Esophagus squamous epithelium (tissue), 5 donors: ENCODE results near the gene DIAPH3. TPM values are rescaled to one million over a fixed set of nuclear protein-coding genes. Genes with fewer than 3 reads are reported as not detected.

Source experiments
- DNase-seq: peaks from one replicate; lab custom pipeline; 2025; lab: John Stamatoyannopoulos, UW
- H3K27ac ChIP-seq, 4 donors: fragments of 200-600 bp; sonication (generic); one replicate each; pipeline ENCODE4 v1.5.1; 2016 to 2019; ENCODE audit warnings: mild to moderate bottlenecking in 1 of 4
- H3K27me3 ChIP-seq, 4 donors: fragments of 200-600 bp; sonication (generic); 1 replicate in 3 of 4; 2 replicates in 1 of 4; pipeline versions ENCODE4 v1.5.1 to v1.6.0; 2017 to 2021; ENCODE audit warnings: antibody characterized with exemption in 1 of 4
- H3K36me3 ChIP-seq, 3 donors: fragments of 200-600 bp; sonication (generic); one replicate each; pipeline ENCODE4 v1.5.1; 2016 to 2019
- H3K4me1 ChIP-seq, 3 donors: fragments of 200-600 bp; sonication (generic); one replicate each; pipeline ENCODE4 v1.5.1; 2017 to 2019
- H3K4me3 ChIP-seq, 4 donors: fragments of 200-600 bp; sonication (generic); 1 replicate in 3 of 4; 2 replicates in 1 of 4; pipeline ENCODE4 v1.5.1; 2016 to 2019; ENCODE audit warnings: mild to moderate bottlenecking in 2 of 4, moderate library complexity in 1 of 4
- H3K9me3 ChIP-seq, 3 donors: fragments of 200-600 bp; sonication (generic); one replicate each; pipeline ENCODE4 v1.5.1; 2016 to 2019
- POLR2A ChIP-seq, 4 donors: fragments of 450-650 bp; IDR thresholded peaks; one replicate each; pipeline ENCODE4 v1.6.1; 2017; ENCODE audit warnings: antibody characterized with exemption in 4 of 4, mild to moderate bottlenecking in 4 of 4, moderate library complexity in 3 of 4
- WGBS, 2 donors: methylation state at CpG; one replicate each; pipeline ENCODE4 v1.1.5; 2018; 5-methylcytosine and 5-hydroxymethylcytosine counted together
- intact Hi-C: fragments of 100-400 bp; cut with DNase I; formaldehyde crosslinking; loops from one replicate; pipeline ENCODE4 v1.15.0; 2022
- total RNA-seq, 4 donors: library from RNA; depleted of rRNA; stranded (reverse); fragments of >200 nt; gene quantifications; one replicate each; pipeline ENCODE4 v1.1.0, GENCODE V29; 2016
- TF ChIP-seq, protein P1 (sequence below), 6 experiments: fragments of 450-650 bp in 4 of 6; fragments of 200-600 bp in 2 of 6; sonication (generic) in 2 of 6; IDR thresholded peaks; one replicate each; pipeline ENCODE4 v1.5.1; 2016 to 2019; ENCODE audit warnings: antibody characterized with exemption in 6 of 6, mild to moderate bottlenecking in 4 of 6, moderate library complexity in 4 of 6
- donor health status: DM: yes; HTN: yes; CAD: no.

DIAPH3 gene
- total RNA-seq, 4 donors from 2014 or later = 2.2 to 11.1 (median 4.0) TPM

DNA sequence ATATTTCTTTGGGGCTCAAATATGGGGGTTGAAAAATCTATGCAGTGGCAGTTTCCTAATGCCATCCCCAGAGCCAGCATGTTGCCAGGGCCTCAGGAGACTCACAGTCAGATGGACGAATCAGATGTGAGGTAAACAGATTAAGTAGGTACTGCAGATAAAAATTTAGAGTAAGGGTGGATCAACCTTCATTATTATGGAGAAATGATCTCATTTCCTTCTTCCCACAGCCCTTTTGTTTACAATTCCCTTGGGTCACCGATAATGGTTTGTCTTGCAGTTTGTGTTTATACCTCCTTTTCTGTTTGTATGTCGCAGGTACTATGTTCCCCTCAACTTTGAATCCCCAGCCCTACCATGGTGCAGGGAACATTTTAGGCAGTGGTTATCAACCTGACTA is 20.0 kb downstream of the DIAPH3 start:
- WGBS, 2 donors = 69 to 83% methylated on average over 3 of the region's 3 CpGs
- intact Hi-C loops = no loop called here
- TF ChIP-seq, protein P1, sequence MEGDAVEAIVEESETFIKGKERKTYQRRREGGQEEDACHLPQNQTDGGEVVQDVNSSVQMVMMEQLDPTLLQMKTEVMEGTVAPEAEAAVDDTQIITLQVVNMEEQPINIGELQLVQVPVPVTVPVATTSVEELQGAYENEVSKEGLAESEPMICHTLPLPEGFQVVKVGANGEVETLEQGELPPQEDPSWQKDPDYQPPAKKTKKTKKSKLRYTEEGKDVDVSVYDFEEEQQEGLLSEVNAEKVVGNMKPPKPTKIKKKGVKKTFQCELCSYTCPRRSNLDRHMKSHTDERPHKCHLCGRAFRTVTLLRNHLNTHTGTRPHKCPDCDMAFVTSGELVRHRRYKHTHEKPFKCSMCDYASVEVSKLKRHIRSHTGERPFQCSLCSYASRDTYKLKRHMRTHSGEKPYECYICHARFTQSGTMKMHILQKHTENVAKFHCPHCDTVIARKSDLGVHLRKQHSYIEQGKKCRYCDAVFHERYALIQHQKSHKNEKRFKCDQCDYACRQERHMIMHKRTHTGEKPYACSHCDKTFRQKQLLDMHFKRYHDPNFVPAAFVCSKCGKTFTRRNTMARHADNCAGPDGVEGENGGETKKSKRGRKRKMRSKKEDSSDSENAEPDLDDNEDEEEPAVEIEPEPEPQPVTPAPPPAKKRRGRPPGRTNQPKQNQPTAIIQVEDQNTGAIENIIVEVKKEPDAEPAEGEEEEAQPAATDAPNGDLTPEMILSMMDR (IDR thresholded peaks at IDR 0.05) = no peak
- no peak for TF ChIP-seq POLR2A (IDR thresholded peaks at IDR 0.05)

DNA sequence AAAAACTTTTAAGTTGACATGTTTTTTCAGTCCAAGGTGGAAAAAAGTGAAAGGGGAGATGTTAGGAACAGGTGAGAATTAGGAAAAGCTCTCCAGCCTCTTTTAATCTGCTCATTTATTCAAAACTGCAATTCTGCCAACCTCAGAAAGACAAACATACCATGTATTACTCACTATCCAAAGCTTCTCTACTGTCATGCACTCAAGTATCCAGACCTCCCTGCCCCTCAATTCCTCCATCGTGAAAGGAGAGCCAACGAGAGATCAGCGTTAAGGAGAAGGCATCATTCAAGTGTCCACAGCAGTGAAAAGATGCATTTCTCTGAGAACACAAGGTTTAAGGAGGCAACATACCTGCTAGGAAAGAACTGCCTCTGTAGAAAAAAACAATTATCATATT is 24.5 kb downstream of the DIAPH3 start:
- intact Hi-C loops = no loop called here
- 90 to 100% methylated on average over 3 of the region's 3 CpGs for WGBS, 2 donors
- Histone ChIP-seq H3K9me3 (no peaks in the 10 kb centered on the region), H3K4me1 (no peaks in the 10 kb centered on the region), H3K4me3 (no peak overlapping the region), H3K27me3 (no peaks in the 10 kb centered on the region), H3K27ac (no peak overlapping the region), H3K36me3 (no peaks in the 10 kb centered on the region)
- no peak for DNase-seq
- TF ChIP-seq POLR2A (IDR thresholded peaks at IDR 0.05) = no peak
- TF ChIP-seq, protein P1 (IDR thresholded peaks at IDR 0.05) = no peak

More for the DNA sequence above, 20.0 kb downstream of the DIAPH3 start:
- no peak overlapping the region for H3K27ac ChIP-seq
- no peaks in the 10 kb centered on the region for H3K36me3 ChIP-seq
- H3K4me1 ChIP-seq = no peaks in the 10 kb centered on the region
- H3K9me3 ChIP-seq = no peaks in the 10 kb centered on the region
- no peak overlapping the region for H3K4me3 ChIP-seq
- no peak for DNase-seq
- no peaks in the 10 kb centered on the region for H3K27me3 ChIP-seq

DNA sequence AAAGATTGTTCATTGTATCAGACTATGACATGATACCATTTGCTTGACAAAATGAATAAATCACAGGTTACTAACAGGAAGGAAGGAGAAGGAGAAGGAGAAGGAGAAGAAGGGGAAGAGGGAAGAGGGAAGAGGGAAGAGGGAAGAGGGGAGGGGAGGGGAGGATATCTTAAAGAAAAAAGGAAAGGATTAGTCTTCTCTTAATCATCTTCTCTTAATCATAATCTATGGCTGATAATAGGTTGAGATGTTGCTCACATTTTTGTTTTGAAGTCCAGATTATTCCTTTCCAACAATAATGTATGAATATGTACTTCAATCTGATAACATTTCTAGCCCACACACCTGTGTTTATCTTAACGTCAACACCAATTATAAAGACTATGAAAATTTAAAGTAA is 25.1 kb downstream of the DIAPH3 start:
- Histone ChIP-seq H3K4me3 (no peak overlapping the region), H3K27ac (no peak overlapping the region), H3K27me3 (no peaks in the 10 kb centered on the region), H3K4me1 (no peaks in the 10 kb centered on the region), H3K36me3 (no peaks in the 10 kb centered on the region), H3K9me3 (no peaks in the 10 kb centered on the region)
- WGBS, 2 donors = 92 to 95% methylated on average over 1 of the region's 1 CpG
- TF ChIP-seq, protein P1 (IDR thresholded peaks at IDR 0.05) = no peak
- TF ChIP-seq POLR2A (IDR thresholded peaks at IDR 0.05) = no peak
- intact Hi-C loops = no loop called here
- DNase-seq = no peak

DNA sequence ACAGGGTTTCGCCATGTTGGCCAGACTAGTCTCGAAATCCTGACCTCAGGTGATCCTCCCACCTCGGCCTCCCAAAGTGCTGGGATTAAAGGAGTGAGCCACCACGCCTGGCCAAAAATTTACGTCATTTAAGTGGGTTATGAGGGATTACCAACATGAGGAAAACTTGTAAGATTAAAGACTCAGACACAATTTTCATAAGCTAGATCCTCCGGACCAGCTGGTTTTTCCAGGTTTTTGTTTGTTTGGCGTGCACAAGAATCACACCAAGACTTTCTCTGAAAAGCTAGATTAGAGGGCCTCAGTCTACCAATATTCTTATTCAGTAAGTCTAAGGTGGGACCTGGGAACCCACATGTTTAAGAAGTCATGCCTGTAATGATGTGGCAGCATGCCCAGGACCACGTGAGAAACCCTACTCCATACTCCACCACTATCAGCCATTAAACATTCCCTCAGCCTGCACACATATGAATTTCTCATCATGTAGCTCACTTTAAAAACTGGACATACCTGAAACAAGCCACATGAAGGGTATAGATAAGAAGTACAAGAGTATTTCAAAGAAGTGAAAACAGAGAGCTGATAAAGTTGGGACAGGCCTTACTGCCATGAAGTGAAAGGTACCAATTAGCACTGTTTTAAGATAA is 25.7 kb downstream of the DIAPH3 start:
- WGBS, 2 donors = 72 to 80% methylated on average over 6 to 7 of the region's 8 CpGs
- Histone ChIP-seq H3K27me3 (no peaks in the 10 kb centered on the region), H3K36me3 (no peaks in the 10 kb centered on the region), H3K4me3 (no peak overlapping the region), H3K9me3 (no peaks in the 10 kb centered on the region), H3K4me1 (no peaks in the 10 kb centered on the region), H3K27ac (no peak overlapping the region)
- no peak for DNase-seq
- no peak for TF ChIP-seq POLR2A (IDR thresholded peaks at IDR 0.05)
- TF ChIP-seq, protein P1 (IDR thresholded peaks at IDR 0.05) = no peak
- intact Hi-C loops = no loop called here

DNA sequence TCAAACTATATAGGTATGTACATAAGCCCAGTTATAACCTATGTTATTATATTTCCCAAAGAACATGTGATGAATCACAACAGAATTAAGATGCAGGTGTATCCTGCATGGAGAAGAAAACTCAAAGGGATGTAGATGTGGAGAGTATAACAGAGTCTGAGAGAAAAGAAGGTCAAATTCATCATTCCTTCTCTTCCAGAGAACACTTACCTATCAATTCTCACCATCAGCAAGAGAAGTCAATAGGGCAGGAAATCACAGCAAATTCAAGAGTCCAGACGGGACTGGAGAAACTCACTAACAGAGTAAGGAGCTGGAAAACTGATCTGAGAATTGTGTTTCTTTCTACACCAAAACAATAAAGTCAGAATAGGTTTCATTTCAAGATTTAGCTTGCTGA is 28.4 kb downstream of the DIAPH3 start:
- TF ChIP-seq, protein P1 (IDR thresholded peaks at IDR 0.05) = no peak
- TF ChIP-seq POLR2A (IDR thresholded peaks at IDR 0.05) = no peak
- DNase-seq = no peak
- Histone ChIP-seq H3K36me3 (no peaks in the 10 kb centered on the region), H3K4me1 (no peaks in the 10 kb centered on the region), H3K4me3 (no peak overlapping the region), H3K27ac (no peak overlapping the region), H3K9me3 (no peaks in the 10 kb centered on the region), H3K27me3 (no peaks in the 10 kb centered on the region)
- intact Hi-C loops = no loop called here
- WGBS, 2 donors = 62 to 65% methylated on average over 1 of the region's 1 CpG
